Esophagus squamous epithelium (tissue), 5 donors: ENCODE data around the gene PRKG1. TPM values are rescaled to one million over a fixed set of nuclear protein-coding genes. Genes with fewer than 3 reads are reported as not detected.

Experiments used
- DNase-seq: peaks from one replicate; lab custom pipeline; 2025; lab: John Stamatoyannopoulos, UW
- H3K27ac ChIP-seq, 4 donors: fragments of 200-600 bp; sonication (generic); one replicate each; pipeline ENCODE4 v1.5.1; 2016 to 2019; ENCODE audit warnings: mild to moderate bottlenecking in 1 of 4
- H3K27me3 ChIP-seq, 4 donors: fragments of 200-600 bp; sonication (generic); 1 replicate in 3 of 4; 2 replicates in 1 of 4; pipeline versions ENCODE4 v1.5.1 to v1.6.0; 2017 to 2021; ENCODE audit warnings: antibody characterized with exemption in 1 of 4
- H3K36me3 ChIP-seq, 3 donors: fragments of 200-600 bp; sonication (generic); one replicate each; pipeline ENCODE4 v1.5.1; 2016 to 2019
- H3K4me1 ChIP-seq, 3 donors: fragments of 200-600 bp; sonication (generic); one replicate each; pipeline ENCODE4 v1.5.1; 2017 to 2019
- H3K4me3 ChIP-seq, 4 donors: fragments of 200-600 bp; sonication (generic); 1 replicate in 3 of 4; 2 replicates in 1 of 4; pipeline ENCODE4 v1.5.1; 2016 to 2019; ENCODE audit warnings: mild to moderate bottlenecking in 2 of 4, moderate library complexity in 1 of 4
- H3K9me3 ChIP-seq, 3 donors: fragments of 200-600 bp; sonication (generic); one replicate each; pipeline ENCODE4 v1.5.1; 2016 to 2019
- POLR2A ChIP-seq, 4 donors: fragments of 450-650 bp; IDR thresholded peaks; one replicate each; pipeline ENCODE4 v1.6.1; 2017; ENCODE audit warnings: antibody characterized with exemption in 4 of 4, mild to moderate bottlenecking in 4 of 4, moderate library complexity in 3 of 4
- WGBS, 2 donors: methylation state at CpG; one replicate each; pipeline ENCODE4 v1.1.5; 2018; 5-methylcytosine and 5-hydroxymethylcytosine counted together
- intact Hi-C: fragments of 100-400 bp; cut with DNase I; formaldehyde crosslinking; loops from one replicate; pipeline ENCODE4 v1.15.0; 2022
- total RNA-seq, 4 donors: library from RNA; depleted of rRNA; stranded (reverse); fragments of >200 nt; gene quantifications; one replicate each; pipeline ENCODE4 v1.1.0, GENCODE V29; 2016
- TF ChIP-seq, protein P1 (sequence below), 6 experiments: fragments of 450-650 bp in 4 of 6; fragments of 200-600 bp in 2 of 6; sonication (generic) in 2 of 6; IDR thresholded peaks; one replicate each; pipeline ENCODE4 v1.5.1; 2016 to 2019; ENCODE audit warnings: antibody characterized with exemption in 6 of 6, mild to moderate bottlenecking in 4 of 6, moderate library complexity in 4 of 6
- donor health status: DM: yes; HTN: yes; CAD: no.

Gene PRKG1
- total RNA-seq, 4 donors from 2014 or later, result 2.0 to 10.9 (median 3.8) TPM

DNA sequence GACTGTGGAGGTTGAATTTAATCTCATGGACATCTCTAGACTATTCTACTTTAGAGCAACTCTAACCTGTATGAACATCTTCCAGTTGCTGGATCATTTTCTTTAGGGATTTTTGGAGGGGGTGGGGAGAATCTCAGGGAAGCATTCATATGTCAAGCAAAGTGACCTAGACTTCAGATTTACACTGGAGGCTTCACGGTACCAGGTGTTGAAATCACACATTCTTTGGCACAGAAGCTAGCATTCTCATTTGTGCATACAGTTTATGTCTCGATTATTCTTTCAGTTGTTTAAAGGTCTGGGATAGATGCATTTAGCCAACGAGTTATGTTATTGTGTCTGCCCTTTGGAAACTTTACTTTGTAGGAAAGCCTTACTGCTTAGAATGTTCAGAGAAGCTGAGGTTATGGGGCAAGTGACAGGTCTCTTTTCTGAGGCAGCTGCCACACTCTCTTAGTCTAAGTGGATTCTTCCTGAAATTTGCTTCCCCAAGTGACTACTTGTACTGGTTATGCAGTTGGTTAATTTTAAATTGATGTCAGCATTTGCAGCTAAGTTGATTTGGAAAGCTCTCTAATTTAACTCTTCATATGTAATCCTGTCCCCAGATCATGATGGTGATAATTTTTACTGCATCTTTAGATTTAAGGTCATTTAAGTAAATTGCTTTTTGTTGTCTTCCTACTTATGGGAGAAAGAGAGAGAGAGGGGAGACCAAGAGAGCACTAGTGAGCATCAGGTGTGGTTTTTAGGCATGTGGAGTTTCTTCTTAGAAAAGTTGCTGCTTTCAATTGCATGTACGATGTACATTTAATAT lies 153.8 kb downstream of the PRKG1 start:
- WGBS, 2 donors, result 49% methylated on average over 4 of the region's 4 CpGs
- Histone ChIP-seq H3K36me3 (no peaks in the 10 kb centered on the region), H3K9me3 (no peaks in the 10 kb centered on the region), H3K4me3 (no peak overlapping the region), H3K27ac (no peak overlapping the region), H3K4me1 (peaks cover 0 to 7% (median 0%) of the 10 kb centered on the region in 3 donors), H3K27me3 (no peaks in the 10 kb centered on the region)
- TF ChIP-seq POLR2A (IDR thresholded peaks at IDR 0.05), result no peak
- TF ChIP-seq, protein P1, sequence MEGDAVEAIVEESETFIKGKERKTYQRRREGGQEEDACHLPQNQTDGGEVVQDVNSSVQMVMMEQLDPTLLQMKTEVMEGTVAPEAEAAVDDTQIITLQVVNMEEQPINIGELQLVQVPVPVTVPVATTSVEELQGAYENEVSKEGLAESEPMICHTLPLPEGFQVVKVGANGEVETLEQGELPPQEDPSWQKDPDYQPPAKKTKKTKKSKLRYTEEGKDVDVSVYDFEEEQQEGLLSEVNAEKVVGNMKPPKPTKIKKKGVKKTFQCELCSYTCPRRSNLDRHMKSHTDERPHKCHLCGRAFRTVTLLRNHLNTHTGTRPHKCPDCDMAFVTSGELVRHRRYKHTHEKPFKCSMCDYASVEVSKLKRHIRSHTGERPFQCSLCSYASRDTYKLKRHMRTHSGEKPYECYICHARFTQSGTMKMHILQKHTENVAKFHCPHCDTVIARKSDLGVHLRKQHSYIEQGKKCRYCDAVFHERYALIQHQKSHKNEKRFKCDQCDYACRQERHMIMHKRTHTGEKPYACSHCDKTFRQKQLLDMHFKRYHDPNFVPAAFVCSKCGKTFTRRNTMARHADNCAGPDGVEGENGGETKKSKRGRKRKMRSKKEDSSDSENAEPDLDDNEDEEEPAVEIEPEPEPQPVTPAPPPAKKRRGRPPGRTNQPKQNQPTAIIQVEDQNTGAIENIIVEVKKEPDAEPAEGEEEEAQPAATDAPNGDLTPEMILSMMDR (IDR thresholded peaks at IDR 0.05), result no peak
- intact Hi-C loops, result no loop called here
- DNase-seq, result no peak

GRCh38 chr10:51228714-51229100 lies 154.4 kb downstream of the PRKG1 start:
- intact Hi-C loops, result no loop called here

DNA sequence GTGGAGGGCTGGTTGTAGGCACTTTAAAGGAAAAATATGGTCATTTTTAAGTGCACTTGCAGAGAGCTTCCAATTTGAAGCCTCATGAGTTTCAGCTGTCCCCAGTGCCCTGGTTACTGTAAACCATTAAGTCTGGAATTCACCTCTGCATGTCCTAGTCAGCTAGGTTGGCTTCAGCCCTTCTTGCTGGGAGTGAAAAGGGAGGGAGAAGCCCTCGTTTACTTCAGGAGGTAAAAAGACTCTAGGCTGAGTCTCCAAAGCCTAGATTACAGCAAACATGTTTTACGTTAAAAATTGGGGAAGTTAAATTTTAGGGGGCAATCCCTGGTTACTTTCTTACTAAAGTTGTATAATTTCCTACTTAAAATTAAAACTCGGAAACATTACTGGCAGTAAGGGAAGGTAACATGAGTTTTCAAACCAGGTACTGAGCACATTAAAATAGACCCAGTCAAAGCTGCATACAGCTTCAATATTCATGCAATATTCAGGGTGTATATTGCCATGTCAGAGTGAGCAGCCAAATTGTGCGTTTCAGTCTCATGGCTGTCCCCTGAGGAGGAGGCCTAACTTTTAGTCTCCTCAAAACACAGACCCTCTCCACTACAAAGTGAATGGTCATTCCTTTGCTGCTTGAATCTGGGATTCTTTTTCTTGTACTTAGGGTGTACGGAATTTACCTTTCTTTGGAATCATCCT lies 156.7 kb downstream of the PRKG1 start:
- no peaks in the 10 kb centered on the region for H3K36me3 ChIP-seq
- TF ChIP-seq, protein P1 (IDR thresholded peaks at IDR 0.05), result no peak
- no peak for TF ChIP-seq POLR2A (IDR thresholded peaks at IDR 0.05)
- 68 to 80% methylated on average over 5 of the region's 5 CpGs for WGBS, 2 donors
- H3K27ac ChIP-seq, result no peak overlapping the region
- DNase-seq, result no peak
- H3K9me3 ChIP-seq, result no peaks in the 10 kb centered on the region
- H3K27me3 ChIP-seq, result no peaks in the 10 kb centered on the region
- intact Hi-C loops, result no loop called here
- H3K4me3 ChIP-seq, result no peak overlapping the region
- H3K4me1 ChIP-seq, result peaks cover 0 to 7% (median 0%) of the 10 kb centered on the region in 3 donors

More at GRCh38 chr10:51228714-51229100, 154.4 kb downstream of the PRKG1 start:
- Histone ChIP-seq H3K4me3 (no peak overlapping the region), H3K27ac (no peak overlapping the region), H3K9me3 (no peaks in the 10 kb centered on the region), H3K36me3 (no peaks in the 10 kb centered on the region), H3K27me3 (no peaks in the 10 kb centered on the region), H3K4me1 (peaks cover 0 to 7% (median 0%) of the 10 kb centered on the region in 3 donors)
- no peak for DNase-seq
- TF ChIP-seq, protein P1 (IDR thresholded peaks at IDR 0.05), result no peak
- no peak for TF ChIP-seq POLR2A (IDR thresholded peaks at IDR 0.05)
- WGBS, 2 donors, result 68 to 74% methylated on average over 4 of the region's 4 CpGs

DNA sequence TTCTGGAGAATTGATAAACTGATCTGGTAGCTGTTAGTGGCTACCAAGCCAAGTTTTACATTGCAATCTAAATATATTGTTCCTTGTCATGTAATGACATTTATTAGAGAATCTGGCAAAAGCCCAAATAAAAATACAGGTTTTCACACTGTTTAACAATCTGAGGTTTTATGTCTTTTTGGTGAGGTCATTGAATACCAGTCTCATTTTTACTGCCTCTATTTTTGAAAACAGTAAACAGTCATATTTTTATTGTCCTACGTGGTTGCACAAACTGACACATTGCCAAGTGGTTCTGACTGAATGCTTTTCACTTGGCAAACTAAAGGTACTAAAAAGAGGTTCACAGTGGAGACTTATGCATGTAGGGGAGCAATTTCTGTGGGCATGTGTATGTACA lies 157.5 kb downstream of the PRKG1 start:
- DNase-seq, result no peak
- TF ChIP-seq POLR2A (IDR thresholded peaks at IDR 0.05), result no peak
- TF ChIP-seq, protein P1 (IDR thresholded peaks at IDR 0.05), result no peak
- Histone ChIP-seq H3K27ac (no peak overlapping the region), H3K27me3 (no peaks in the 10 kb centered on the region), H3K4me3 (no peak overlapping the region), H3K9me3 (no peaks in the 10 kb centered on the region), H3K36me3 (no peaks in the 10 kb centered on the region), H3K4me1 (peaks cover 0 to 7% (median 0%) of the 10 kb centered on the region in 3 donors)
- intact Hi-C loops, result no loop called here
- 13 to 19% methylated on average over 1 of the region's 1 CpG for WGBS, 2 donors
